GM23248 (cell line): ENCODE results near the gene BCAR3. TPM values are rescaled to one million over a fixed set of nuclear protein-coding genes. Genes with fewer than 3 reads are reported as not detected.
A peak's percentile ranks its signal among the peaks of the same experiment; 100 is the strongest.

ENCODE experiments used
- DNase-seq: peaks from one replicate; pipeline ENCODE4 v3.0.0-alpha.2; 2015
- H2AFZ ChIP-seq: fragments of 200-600 bp; sonication (generic); 2 replicates; pipeline ENCODE4 v1.6.1; 2016; ENCODE audit warnings: antibody characterized with exemption
- H3F3A ChIP-seq: fragments of 200-600 bp; sonication (generic); 2 replicates; pipeline ENCODE4 v1.6.1; 2016; ENCODE audit warnings: mild to moderate bottlenecking, antibody characterized with exemption, mixed run types; ENCODE audit not compliant: insufficient read depth
- H3K27ac ChIP-seq: fragments of 200-600 bp; sonication (generic); 2 replicates; pipeline ENCODE4 v1.5.1; 2016; ENCODE audit warnings: mild to moderate bottlenecking
- H3K27me3 ChIP-seq: fragments of 200-600 bp; sonication (generic); replicated peaks from 2 replicates; pipeline ENCODE4 v1.6.1; 2016; ENCODE audit warnings: mild to moderate bottlenecking; ENCODE audit not compliant: insufficient read depth
- H3K36me3 ChIP-seq: fragments of 200-600 bp; sonication (generic); 2 replicates; pipeline ENCODE4 v1.6.1; 2016; ENCODE audit warnings: low read depth, mild to moderate bottlenecking
- H3K4me1 ChIP-seq: fragments of 200-600 bp; sonication (generic); 2 replicates; pipeline ENCODE4 v1.6.1; 2016; ENCODE audit warnings: mild to moderate bottlenecking; ENCODE audit not compliant: insufficient read depth
- H3K4me2 ChIP-seq: fragments of 200-600 bp; sonication (generic); one replicate; pipeline ENCODE4 v1.6.1; 2016; ENCODE audit warnings: mild to moderate bottlenecking; ENCODE audit not compliant: unreplicated experiment
- H3K4me3 ChIP-seq: fragments of 200-600 bp; sonication (generic); 2 replicates; pipeline ENCODE4 v1.5.1; 2016; ENCODE audit warnings: mild to moderate bottlenecking
- H3K79me2 ChIP-seq: fragments of 200-600 bp; sonication (generic); 2 replicates; pipeline ENCODE4 v1.6.1; 2016; ENCODE audit warnings: mild to moderate bottlenecking; ENCODE audit not compliant: insufficient read depth
- H3K9ac ChIP-seq: fragments of 200-600 bp; sonication (generic); 2 replicates; pipeline ENCODE4 v1.6.1; 2016; ENCODE audit warnings: mild to moderate bottlenecking
- H3K9me2 ChIP-seq: fragments of 200-600 bp; sonication (generic); 2 replicates; pipeline ENCODE4 v1.6.1; 2016; ENCODE audit warnings: mixed run types, mild to moderate bottlenecking, moderate library complexity; ENCODE audit not compliant: insufficient read depth
- H3K9me3 ChIP-seq: fragments of 200-600 bp; sonication (generic); one replicate; pipeline ENCODE4 v1.6.1; 2017; ENCODE audit warnings: low read depth
- H4K20me1 ChIP-seq: fragments of 200-600 bp; sonication (generic); 2 replicates; pipeline ENCODE4 v1.6.0; 2016; ENCODE audit not compliant: insufficient read depth
- EZH2 ChIP-seq: fragments of 200-600 bp; sonication (generic); IDR thresholded peaks from 2 replicates; pipeline ENCODE4 v1.6.1; 2018; ENCODE audit warnings: antibody characterized with exemption, mild to moderate bottlenecking; ENCODE audit not compliant: insufficient read depth, poor library complexity, severe bottlenecking
- EZH2phosphoT487 ChIP-seq: fragments of 200-600 bp; sonication (generic); IDR thresholded peaks from 2 replicates; pipeline ENCODE4 v1.6.1; 2018; ENCODE audit warnings: antibody characterized with exemption, moderate library complexity, mild to moderate bottlenecking, low read depth; ENCODE audit not compliant: insufficient read depth
- WGBS, 2 experiments: methylation state at CpG; one replicate each; pipeline ENCODE4 v1.1.6; 2015 to 2017; ENCODE audit warnings: low lambda C conversion rate in 2 of 2, low coverage in 1 of 2; ENCODE audit errors: missing lambda C conversion rate in 2 of 2; 5-methylcytosine and 5-hydroxymethylcytosine counted together
- in situ Hi-C: fragments of 300-500 bp; cut with MboI; formaldehyde crosslinking; loops from 2 replicates; pipeline ENCODE4 v1.15.0; 2020
- polyA plus RNA-seq: library from polyadenylated mRNA; unstranded; fragments of >200 nt; fragmentation: Nextera tagmentation; extraction: Ambion mirVana; gene quantifications from 2 replicates; pipeline ENCODE4 v1.2.1, GENCODE V29; 2016
- total RNA-seq: library from RNA; depleted of rRNA; stranded (reverse); fragments of >200 nt; shearing (Covaris generic); gene quantifications from 2 replicates; pipeline ENCODE4 v1.2.3, GENCODE V29; 2014

Gene BCAR3
- total and polyA plus RNA-seq, 2 experiments from 2014 or later = 65.1 to 83.2 TPM

DNA sequence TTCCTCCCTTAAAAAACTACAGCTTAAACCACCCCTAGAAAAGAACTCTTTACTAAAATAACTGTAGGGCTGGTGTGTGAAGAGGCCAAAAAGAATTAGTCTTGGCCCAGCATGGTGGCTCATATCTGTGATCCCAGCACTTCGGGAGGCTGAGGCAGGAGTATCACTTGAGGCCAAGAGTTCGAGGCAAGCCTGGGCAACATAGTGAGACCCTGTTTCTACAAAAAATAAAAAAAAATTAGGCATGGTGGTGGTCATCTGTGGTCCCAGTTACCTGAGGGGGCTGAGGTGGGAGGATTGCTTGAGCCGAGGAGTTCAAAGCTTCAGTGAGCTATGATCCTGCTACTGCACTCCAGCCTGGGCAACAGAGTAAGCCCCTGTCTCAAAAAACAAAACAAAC lies 44.9 kb downstream of the BCAR3 start:
- no peak for DNase-seq
- TF ChIP-seq EZH2 = no peak
- Histone ChIP-seq H3K4me2 (no peak overlapping the region), H3K36me3 (peaks cover 73% of the 10 kb centered on the region), H3K4me1 (peaks cover 3% of the 10 kb centered on the region; the same call in 1 of the 2 replicates), H3F3A (peaks cover 65% of the 10 kb centered on the region), H4K20me1 (0 out of 2 replicates have a peak, but pooled peaks cover 3% of the 10 kb centered on the region), H3K27me3 (no peaks in the 10 kb centered on the region), H3K79me2 (peaks cover 100% of the 10 kb centered on the region), H2AFZ (no peak overlapping the region), H3K9me3 (no peaks in the 10 kb centered on the region), H3K27ac (no peak overlapping the region), H3K9me2 (no peaks in the 10 kb centered on the region), H3K9ac (no peak overlapping the region), H3K4me3 (no peak overlapping the region)
- 98% methylated on average over 3 of the region's 3 CpGs for WGBS, 2 experiments
- in situ Hi-C loops = loop anchor here (10.0 kb wide), 1 partner anchor 168 kb away; no protein-coding TSS in a partner anchor

DNA sequence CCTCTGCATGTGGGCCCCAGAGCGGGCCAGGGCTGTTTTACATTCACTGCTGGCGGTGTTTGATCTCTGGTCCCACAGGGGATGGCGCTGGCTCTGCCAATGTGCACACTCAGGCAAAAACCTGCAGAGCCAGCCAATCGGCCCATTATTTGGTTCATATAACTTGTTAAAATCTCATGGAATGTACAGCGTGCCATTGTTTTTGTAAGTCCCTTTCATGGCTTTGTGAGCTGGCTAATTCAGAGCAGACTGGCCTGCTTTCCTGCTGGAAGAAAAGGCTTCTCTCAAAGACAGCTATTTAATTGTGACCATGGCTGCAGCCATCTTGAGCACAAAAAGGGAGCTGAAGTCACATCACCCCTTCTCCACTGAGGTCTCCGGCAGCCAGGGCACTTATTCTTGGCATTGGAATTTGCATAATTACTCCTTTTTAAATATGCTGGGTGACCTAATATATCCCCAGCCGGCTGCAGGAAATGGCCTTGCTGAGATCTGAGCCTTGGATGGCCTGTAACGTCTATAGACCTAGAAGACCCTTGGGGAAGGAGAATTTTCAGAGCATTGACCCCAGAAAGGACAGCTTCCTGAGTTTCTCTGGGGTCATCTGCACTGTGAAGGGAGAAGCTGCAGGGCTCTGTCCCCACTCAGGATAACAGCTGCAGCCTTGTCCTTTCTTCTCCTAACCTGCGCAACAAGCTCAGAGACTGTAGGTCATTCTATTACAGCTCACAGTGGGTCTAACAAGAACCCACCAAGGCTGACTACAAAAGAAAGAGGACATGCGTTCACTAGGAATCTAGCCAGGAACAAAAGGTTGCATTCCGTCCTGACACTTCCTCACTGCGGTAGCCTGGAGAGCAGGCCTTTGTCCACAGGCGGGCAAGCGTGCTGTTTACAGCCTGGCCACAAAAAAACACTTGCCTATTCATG lies 45.8 kb downstream of the BCAR3 start:
- 80 to 84% methylated on average over 14 of the region's 14 CpGs for WGBS, 2 experiments
- no peak overlapping the region for H3K9ac ChIP-seq
- TF ChIP-seq EZH2 = no peak
- peaks cover 65% of the 10 kb centered on the region for H3F3A ChIP-seq
- DNase-seq = no peak
- H3K4me3 ChIP-seq = no peak overlapping the region
- H3K79me2 ChIP-seq = peaks cover 100% of the 10 kb centered on the region
- no peaks in the 10 kb centered on the region for H3K9me3 ChIP-seq
- H3K4me1 ChIP-seq = peaks cover 4% of the 10 kb centered on the region; the same call in 1 of the 2 replicates
- no peaks in the 10 kb centered on the region for H3K27me3 ChIP-seq
- H4K20me1 ChIP-seq = 0 out of 2 replicates have a peak, but pooled peaks cover 3% of the 10 kb centered on the region
- H3K27ac ChIP-seq = no peak overlapping the region
- H3K4me2 ChIP-seq = no peak overlapping the region
- peaks cover 64% of the 10 kb centered on the region; the same call in 1 of the 2 replicates for H3K36me3 ChIP-seq
- in situ Hi-C loops = loop anchor here (10.0 kb wide), 1 partner anchor 169 kb away; no protein-coding TSS in a partner anchor
- no peak overlapping the region for H2AFZ ChIP-seq
- no peaks in the 10 kb centered on the region for H3K9me2 ChIP-seq

DNA sequence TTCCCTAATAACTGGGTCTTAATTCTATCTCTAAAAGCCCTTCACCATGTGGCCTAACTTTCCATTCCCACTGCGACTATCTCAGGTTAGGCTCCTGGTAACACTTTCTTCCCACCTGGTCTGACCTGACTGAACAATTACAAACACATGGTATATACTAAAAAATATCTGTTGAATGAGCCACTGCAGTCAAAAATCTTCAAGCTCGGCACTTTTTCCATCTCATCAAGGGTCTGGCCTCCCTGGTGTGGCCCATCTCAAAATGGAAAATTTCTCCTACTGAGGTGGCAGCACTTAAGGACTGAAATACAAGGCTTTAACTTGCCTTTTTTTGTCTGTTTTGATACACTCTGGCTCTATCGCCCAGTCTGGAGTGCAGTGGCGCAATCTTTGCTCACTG lies 48.3 kb downstream of the BCAR3 start:
- H3K4me3 ChIP-seq = no peak overlapping the region
- WGBS, 2 experiments = 98 to 100% methylated on average over 4 of the region's 4 CpGs
- H3K9ac ChIP-seq = no peak overlapping the region
- peaks cover 55% of the 10 kb centered on the region; the same call in 1 of the 2 replicates for H3K36me3 ChIP-seq
- peaks cover 70% of the 10 kb centered on the region for H3F3A ChIP-seq
- H3K79me2 ChIP-seq = peaks cover 100% of the 10 kb centered on the region
- H4K20me1 ChIP-seq = 0 out of 2 replicates have a peak, but pooled peaks cover 3% of the 10 kb centered on the region
- H3K9me2 ChIP-seq = no peaks in the 10 kb centered on the region
- DNase-seq = no peak
- H3K9me3 ChIP-seq = no peaks in the 10 kb centered on the region
- H3K4me1 ChIP-seq = peaks cover 29% of the 10 kb centered on the region
- no peak overlapping the region for H3K4me2 ChIP-seq
- no peak overlapping the region for H3K27ac ChIP-seq
- no peak overlapping the region for H2AFZ ChIP-seq
- TF ChIP-seq EZH2 (no peak), EZH2phosphoT487 (no peak)
- no peaks in the 10 kb centered on the region for H3K27me3 ChIP-seq
- in situ Hi-C loops = loop anchor here (10.0 kb wide), 1 partner anchor 171 kb away; no protein-coding TSS in a partner anchor

DNA sequence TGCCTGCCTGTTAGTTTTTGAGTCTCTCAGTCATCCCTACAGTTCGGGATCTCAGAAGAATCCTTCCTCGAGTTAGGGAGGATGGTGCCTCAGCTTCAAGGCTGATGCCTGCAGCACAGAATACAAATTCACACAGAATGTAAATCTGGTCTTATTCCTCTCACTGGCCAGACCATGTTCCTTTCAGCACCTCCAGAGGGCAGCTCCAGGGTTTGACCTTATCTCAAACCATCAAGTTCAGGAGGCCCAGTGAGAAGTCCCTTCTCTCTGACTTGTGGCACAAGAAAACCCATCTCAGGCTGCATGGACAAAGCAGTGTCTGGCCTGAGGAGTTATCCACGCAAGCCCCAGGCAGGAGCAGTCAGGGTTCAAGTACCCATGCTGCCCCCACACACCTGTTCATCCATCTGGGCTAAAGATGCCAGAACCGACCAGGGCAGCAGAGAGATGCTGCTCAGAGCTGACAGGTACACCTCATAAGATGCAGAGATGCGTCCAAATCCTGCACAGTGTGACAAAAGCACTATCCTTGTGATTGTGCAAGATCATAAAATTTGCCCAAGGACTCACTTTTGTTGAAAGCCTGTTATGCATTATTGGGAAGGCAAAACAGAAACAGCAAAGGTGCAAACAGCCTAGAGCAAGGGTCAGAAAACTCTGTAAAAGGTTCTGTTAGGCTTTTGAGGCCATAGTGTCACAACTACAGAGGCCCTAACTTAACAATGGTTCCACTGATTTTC lies 49.8 kb downstream of the BCAR3 start:
- Histone ChIP-seq H3K9me2 (no peaks in the 10 kb centered on the region), H3K27me3 (no peaks in the 10 kb centered on the region), H3K9ac (no peak overlapping the region), H3K4me1 (peaks cover 44% of the 10 kb centered on the region), H3K4me2 (no peak overlapping the region), H3K79me2 (peaks cover 100% of the 10 kb centered on the region), H3K4me3 (no peak overlapping the region), H2AFZ (no peak overlapping the region), H3F3A (peaks cover 73% of the 10 kb centered on the region), H3K9me3 (no peaks in the 10 kb centered on the region), H3K27ac (0 out of 2 replicates have a peak overlapping the region, but pooled peaks have one; percentile 63), H4K20me1 (0 out of 2 replicates have a peak, but pooled peaks cover 3% of the 10 kb centered on the region), H3K36me3 (peaks cover 40% of the 10 kb centered on the region; the same call in 1 of the 2 replicates)
- WGBS, 2 experiments = 88 to 91% methylated on average over 5 of the region's 5 CpGs
- TF ChIP-seq EZH2 (no peak), EZH2phosphoT487 (no peak)
- in situ Hi-C loops = loop anchor here (10.0 kb wide), 1 partner anchor 173 kb away; no protein-coding TSS in a partner anchor
- no peak for DNase-seq
